Measurements from ENCODE around the gene PTGES3. TPM values are rescaled to one million over a fixed set of nuclear protein-coding genes. Genes with fewer than 3 reads are reported as not detected.

PTGES3 gene
- total RNA-seq, 6 donors from 2014 or later: 41.9 to 156 (median 105) TPM

- 82% methylated on average over 1 of the region's 1 CpG; no CpG with 5 or more reads in 1 of the 2 donors for WGBS, 2 donors
- H3K27me3 ChIP-seq: no peaks in the 10 kb centered on the region
- TF ChIP-seq CTCF (IDR thresholded peaks at IDR 0.05) (no peak), EP300 (IDR thresholded peaks at IDR 0.05) (no peak), POLR2A (IDR thresholded peaks at IDR 0.05) (no peak)
- H3K4me3 ChIP-seq: no peak overlapping the region
- DNase-seq: no peak
- H3K4me1 ChIP-seq: peaks cover 21 to 54% (median 33%) of the 10 kb centered on the region in 4 donors
- no peak for ATAC-seq (ENCODE audit: low FRiP score in 2 of 2)
- peak overlapping the region in 1 of 4 donors; percentile 10 for H3K27ac ChIP-seq
- peaks cover 0 to 75% (median 17%) of the 10 kb centered on the region in 4 donors for H3K36me3 ChIP-seq
- H3K9me3 ChIP-seq: no peaks in the 10 kb centered on the region
These were observed 65.5 kb downstream of the PTGES3 start for GRCh38 chr12:56622535-56622934.

- Histone ChIP-seq H3K36me3 (peaks cover 41 to 99% (median 70%) of the 10 kb centered on the region in 4 donors), H3K27ac (no peak overlapping the region), H3K27me3 (no peaks in the 10 kb centered on the region), H3K4me1 (peaks cover 0 to 21% (median 5%) of the 10 kb centered on the region in 4 donors), H3K4me3 (no peak overlapping the region), H3K9me3 (no peaks in the 10 kb centered on the region)
- no peak for TF ChIP-seq POLR2AphosphoS5 (IDR thresholded peaks at IDR 0.05)
- no peak for TF ChIP-seq POLR2A (IDR thresholded peaks at IDR 0.05)
- TF ChIP-seq CTCF (IDR thresholded peaks at IDR 0.05): no peak
- no peak for TF ChIP-seq EP300 (IDR thresholded peaks at IDR 0.05)
- ATAC-seq (ENCODE audit: low FRiP score in 2 of 2) (no peak), DNase-seq (no peak)
These were observed 71.2 kb downstream of the PTGES3 start for GRCh38 chr12:56616925-56617324.

- H3K27me3 ChIP-seq: no peaks in the 10 kb centered on the region
- no peak for TF ChIP-seq POLR2AphosphoS5 (IDR thresholded peaks at IDR 0.05)
- TF ChIP-seq POLR2A (IDR thresholded peaks at IDR 0.05): no peak
- TF ChIP-seq EP300 (IDR thresholded peaks at IDR 0.05): no peak
- TF ChIP-seq CTCF (IDR thresholded peaks at IDR 0.05): no peak
- no peaks in the 10 kb centered on the region for H3K9me3 ChIP-seq
- 97 to 98% methylated on average over 3 of the region's 3 CpGs for WGBS, 2 donors
- peaks cover 0 to 21% (median 5%) of the 10 kb centered on the region in 4 donors for H3K4me1 ChIP-seq
- H3K27ac ChIP-seq: no peak overlapping the region
- DNase-seq (no peak), ATAC-seq (ENCODE audit: low FRiP score in 2 of 2) (no peak)
- H3K36me3 ChIP-seq: peaks cover 47 to 99% (median 72%) of the 10 kb centered on the region in 4 donors
- H3K4me3 ChIP-seq: no peak overlapping the region
These were observed 71.8 kb downstream of the PTGES3 start for GRCh38 chr12:56616244-56616643.

GRCh38 chr12:56614627-56615026, 73.5 kb downstream of the PTGES3 start:
- peaks cover 0 to 14% (median 1%) of the 10 kb centered on the region in 4 donors for H3K4me1 ChIP-seq
- DNase-seq (no peak), ATAC-seq (ENCODE audit: low FRiP score in 2 of 2) (no peak)
- H3K27me3 ChIP-seq: no peaks in the 10 kb centered on the region
- H3K4me3 ChIP-seq: no peak overlapping the region
- peaks cover 63 to 100% (median 82%) of the 10 kb centered on the region in 4 donors for H3K36me3 ChIP-seq
- H3K27ac ChIP-seq: no peak overlapping the region
- 79 to 91% methylated on average over 8 of the region's 8 CpGs for WGBS, 2 donors
- no peak for TF ChIP-seq CTCF (IDR thresholded peaks at IDR 0.05)
- TF ChIP-seq POLR2A (IDR thresholded peaks at IDR 0.05): no peak
- TF ChIP-seq POLR2AphosphoS5 (IDR thresholded peaks at IDR 0.05): no peak
- no peak for TF ChIP-seq EP300 (IDR thresholded peaks at IDR 0.05)
- no peaks in the 10 kb centered on the region for H3K9me3 ChIP-seq

Small RNAs within 50 kb of the gene (small RNA-seq; reads per million reads assigned to genes)
- gene RN7SL809P: 0 reads per million in 4 donors
- 7,547 to 25,512 (median 15,779) reads per million in 4 donors for gene SNORD59A

Other genes starting within 250 kb of the PTGES3 start
- 10 to 100 TPM in 2 of 6 donors, 1 to 10 TPM in 4; 5.6 to 14.7 (median 9.5) TPM for gene TIMELESS, start 238.9 kb downstream of the PTGES3 start, total RNA-seq
- not detected for gene MIP, start 233.6 kb downstream of the PTGES3 start, total RNA-seq
- gene SPRYD4, start 219.7 kb downstream of the PTGES3 start, total RNA-seq: 1 to 10 TPM; 1.8 to 3.3 (median 3.0) TPM
- 10 to 100 TPM in 1 of 6 donors, 1 to 10 TPM in 5; 2.0 to 11.6 (median 5.0) TPM for gene GLS2, start 200.1 kb downstream of the PTGES3 start, total RNA-seq
- 100 to 1,000 TPM in 1 of 6 donors, 10 to 100 TPM in 5; 43.0 to 113 (median 78.4) TPM for gene RBMS2, start 166.5 kb downstream of the PTGES3 start, total RNA-seq
- 100 to 1,000 TPM in 2 of 6 donors, 10 to 100 TPM in 4; 74.5 to 245 (median 95.5) TPM for gene BAZ2A, start 58.0 kb downstream of the PTGES3 start, total RNA-seq
- 100 to 1,000 TPM; 245 to 404 (median 317) TPM for gene ATP5F1B, start 42.3 kb downstream of the PTGES3 start, total RNA-seq
- gene NACA, start 37.0 kb upstream of the PTGES3 start, total RNA-seq: 100 to 1,000 TPM; 419 to 868 (median 611) TPM
- 10 to 100 TPM in 1 of 6 donors, 1 to 10 TPM in 5; 3.5 to 19.9 (median 8.4) TPM for gene PRIM1, start 64.0 kb upstream of the PTGES3 start, total RNA-seq
- gene HSD17B6, start 75.0 kb upstream of the PTGES3 start, total RNA-seq: 100 to 1,000 TPM in 2 of 6 donors, 10 to 100 TPM in 4; 45.2 to 123 (median 73.5) TPM
- not detected for gene SDR9C7, start 246.1 kb upstream of the PTGES3 start, total RNA-seq

All from upper lobe of left lung (tissue), 6 donors.